Measurements from ENCODE around the gene ASIC3. TPM values are rescaled to one million over a fixed set of nuclear protein-coding genes. Genes with fewer than 3 reads are reported as not detected.
A peak's percentile ranks its signal among the peaks of the same experiment; 100 is the strongest.

Gene ASIC3
- total and polyA plus RNA-seq, 10 donors = 1.1 to 5.0 (median 2.8) TPM

DNA sequence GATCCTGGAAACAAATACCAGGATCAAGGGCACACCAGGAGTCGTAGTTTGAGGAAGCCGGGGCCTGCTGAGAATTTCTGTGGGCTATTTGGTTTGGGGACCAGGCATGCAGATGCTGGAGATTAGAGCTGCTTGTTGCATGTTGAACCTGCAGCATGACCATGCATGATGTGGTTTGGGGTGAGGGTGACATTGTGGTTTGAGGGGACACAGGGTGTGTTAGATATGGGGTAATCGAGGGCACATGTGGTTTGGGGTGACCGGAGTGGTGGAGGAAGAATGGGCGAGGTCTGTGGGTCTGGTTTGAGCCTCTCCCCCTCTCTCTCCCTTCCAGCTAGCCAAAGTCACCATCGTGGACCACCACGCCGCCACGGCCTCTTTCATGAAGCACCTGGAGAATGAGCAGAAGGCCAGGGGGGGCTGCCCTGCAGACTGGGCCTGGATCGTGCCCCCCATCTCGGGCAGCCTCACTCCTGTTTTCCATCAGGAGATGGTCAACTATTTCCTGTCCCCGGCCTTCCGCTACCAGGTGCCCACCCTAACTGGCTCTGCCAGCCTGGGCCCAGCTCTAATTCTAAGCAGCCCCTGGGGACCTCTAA, 47.3 kb upstream of the ASIC3 start:
- intact Hi-C loops (cut with DNase I; ENCODE audit: low total_unique reads) = no loop called here
- TF ChIP-seq, protein P1, sequence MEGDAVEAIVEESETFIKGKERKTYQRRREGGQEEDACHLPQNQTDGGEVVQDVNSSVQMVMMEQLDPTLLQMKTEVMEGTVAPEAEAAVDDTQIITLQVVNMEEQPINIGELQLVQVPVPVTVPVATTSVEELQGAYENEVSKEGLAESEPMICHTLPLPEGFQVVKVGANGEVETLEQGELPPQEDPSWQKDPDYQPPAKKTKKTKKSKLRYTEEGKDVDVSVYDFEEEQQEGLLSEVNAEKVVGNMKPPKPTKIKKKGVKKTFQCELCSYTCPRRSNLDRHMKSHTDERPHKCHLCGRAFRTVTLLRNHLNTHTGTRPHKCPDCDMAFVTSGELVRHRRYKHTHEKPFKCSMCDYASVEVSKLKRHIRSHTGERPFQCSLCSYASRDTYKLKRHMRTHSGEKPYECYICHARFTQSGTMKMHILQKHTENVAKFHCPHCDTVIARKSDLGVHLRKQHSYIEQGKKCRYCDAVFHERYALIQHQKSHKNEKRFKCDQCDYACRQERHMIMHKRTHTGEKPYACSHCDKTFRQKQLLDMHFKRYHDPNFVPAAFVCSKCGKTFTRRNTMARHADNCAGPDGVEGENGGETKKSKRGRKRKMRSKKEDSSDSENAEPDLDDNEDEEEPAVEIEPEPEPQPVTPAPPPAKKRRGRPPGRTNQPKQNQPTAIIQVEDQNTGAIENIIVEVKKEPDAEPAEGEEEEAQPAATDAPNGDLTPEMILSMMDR (IDR thresholded peaks at IDR 0.05 in 8 of 11, conservative IDR thresholded peaks at IDR 0.05 in 3 of 11) = no peak
- TF ChIP-seq POLR2A (IDR thresholded peaks at IDR 0.05) = no peak
- no peak for TF ChIP-seq POLR2AphosphoS5 (IDR thresholded peaks at IDR 0.05)
- Histone ChIP-seq H3K4me3 (no peak overlapping the region), H3K27me3 (replicated peaks in 1 of 7) (peaks cover 0 to 31% (median 0%) of the 10 kb centered on the region in 7 donors), H3K9me3 (no peaks in the 10 kb centered on the region), H3K4me1 (peaks cover 5 to 68% (median 42%) of the 10 kb centered on the region in 6 donors), H3K27ac (peak overlapping the region in 2 of 8 donors; percentile 6 to 15), H3K36me3 (peaks cover 0 to 80% (median 10%) of the 10 kb centered on the region in 6 donors)
- WGBS, 5 donors = 63 to 74% (median 73%) methylated on average over 12 to 13 of the region's 13 CpGs
- no peak for DNase-seq

DNA sequence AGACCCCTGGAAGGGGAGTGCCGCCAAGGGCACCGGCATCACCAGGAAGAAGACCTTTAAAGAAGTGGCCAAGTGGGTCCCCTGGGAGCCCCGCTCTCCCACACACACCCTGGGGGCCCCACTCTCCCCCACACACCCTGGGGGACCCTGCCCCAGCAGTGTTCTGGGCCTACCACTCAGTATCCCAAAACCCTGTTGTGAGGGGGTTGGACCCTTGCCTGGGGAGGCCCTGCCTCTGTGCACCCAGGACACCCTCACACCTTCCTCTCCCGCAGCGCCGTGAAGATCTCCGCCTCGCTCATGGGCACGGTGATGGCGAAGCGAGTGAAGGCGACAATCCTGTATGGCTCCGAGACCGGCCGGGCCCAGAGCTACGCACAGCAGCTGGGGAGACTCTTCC, 46.8 kb upstream of the ASIC3 start:
- 89 to 97% (median 94%) methylated on average over 16 of the region's 16 CpGs for WGBS, 5 donors
- Histone ChIP-seq H3K4me1 (peaks cover 11 to 70% (median 43%) of the 10 kb centered on the region in 6 donors), H3K9me3 (no peaks in the 10 kb centered on the region), H3K36me3 (peaks cover 0 to 77% (median 10%) of the 10 kb centered on the region in 6 donors), H3K27me3 (replicated peaks in 1 of 7) (peaks cover 0 to 26% (median 0%) of the 10 kb centered on the region in 7 donors), H3K4me3 (no peak overlapping the region), H3K27ac (peak overlapping the region in 2 of 8 donors; percentile 6 to 15)
- TF ChIP-seq POLR2AphosphoS5 (IDR thresholded peaks at IDR 0.05) = peak in 2 of 3 donors; percentile 32 to 58
- no peak for TF ChIP-seq POLR2A (IDR thresholded peaks at IDR 0.05)
- intact Hi-C loops (cut with DNase I; ENCODE audit: low total_unique reads) = no loop called here
- DNase-seq = no peak

DNA sequence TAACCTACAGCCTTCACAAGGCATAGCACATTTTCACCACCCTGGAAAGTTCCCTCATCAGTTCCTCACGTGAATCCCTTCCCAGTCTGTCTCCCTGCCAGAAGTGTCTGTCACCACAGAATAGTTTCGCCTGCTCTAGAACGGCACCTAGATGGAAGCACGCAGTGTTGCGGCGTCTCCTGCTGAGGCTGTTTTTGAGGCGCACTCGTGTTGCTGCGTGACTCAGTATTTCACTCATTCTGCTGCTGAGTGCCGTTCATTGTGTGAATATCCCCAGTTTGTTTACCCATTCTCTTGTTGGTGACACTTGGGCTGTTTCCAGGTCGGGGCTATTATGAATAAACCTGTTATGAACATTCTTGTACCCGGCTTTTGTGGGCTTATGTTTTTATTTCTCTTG, 44.8 kb upstream of the ASIC3 start:
- no peaks in the 10 kb centered on the region for H3K9me3 ChIP-seq
- TF ChIP-seq, protein P1 (IDR thresholded peaks at IDR 0.05 in 8 of 11, conservative IDR thresholded peaks at IDR 0.05 in 3 of 11) = no peak
- TF ChIP-seq POLR2AphosphoS5 (IDR thresholded peaks at IDR 0.05) (peak in 1 of 3 donors; percentile 22), POLR2A (IDR thresholded peaks at IDR 0.05) (no peak)
- H3K4me1 ChIP-seq = peaks cover 25 to 70% (median 46%) of the 10 kb centered on the region in 6 donors
- no peak overlapping the region for H3K4me3 ChIP-seq
- H3K27ac ChIP-seq = no peak overlapping the region
- H3K36me3 ChIP-seq = peaks cover 0 to 59% (median 9%) of the 10 kb centered on the region in 6 donors
- intact Hi-C loops (cut with DNase I; ENCODE audit: low total_unique reads) = no loop called here
- 79 to 92% (median 87%) methylated on average over 12 of the region's 12 CpGs for WGBS, 5 donors
- no peak for DNase-seq
- peaks cover 0 to 10% (median 0%) of the 10 kb centered on the region in 7 donors for H3K27me3 ChIP-seq (replicated peaks in 1 of 7)

DNA sequence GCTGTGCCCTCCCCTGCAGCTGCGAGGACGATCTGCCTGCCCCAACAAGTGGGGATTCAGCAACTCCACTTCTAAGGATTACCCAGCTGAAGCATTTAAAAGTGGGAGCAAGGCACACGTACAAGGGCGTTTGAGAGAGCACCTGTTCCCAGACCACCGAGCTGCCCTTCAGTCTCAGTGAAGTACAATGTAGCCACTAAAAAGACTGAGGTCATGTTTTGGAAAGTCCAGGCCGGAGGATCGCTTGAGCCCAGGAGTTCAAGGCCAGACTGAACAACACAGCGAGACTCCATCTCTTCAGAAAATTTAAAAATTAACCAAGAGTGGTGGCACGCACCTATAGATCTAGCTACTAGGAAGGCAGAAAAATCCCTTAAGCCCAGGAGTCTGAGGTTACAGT, 42.8 kb upstream of the ASIC3 start:
- no peak for DNase-seq
- Histone ChIP-seq H3K4me3 (no peak overlapping the region), H3K36me3 (peaks cover 0 to 64% (median 9%) of the 10 kb centered on the region in 6 donors), H3K9me3 (no peaks in the 10 kb centered on the region), H3K27ac (peak overlapping the region in 3 of 8 donors; percentile 0 to 77 (median 32)), H3K4me1 (peaks cover 41 to 83% (median 60%) of the 10 kb centered on the region in 6 donors), H3K27me3 (replicated peaks in 1 of 7) (peaks cover 0 to 17% (median 0%) of the 10 kb centered on the region in 7 donors)
- intact Hi-C loops (cut with DNase I; ENCODE audit: low total_unique reads) = no loop called here
- WGBS, 5 donors = 61 to 83% (median 72%) methylated on average over 9 of the region's 9 CpGs
- TF ChIP-seq, protein P1 (IDR thresholded peaks at IDR 0.05 in 8 of 11, conservative IDR thresholded peaks at IDR 0.05 in 3 of 11) = no peak
- TF ChIP-seq POLR2A (IDR thresholded peaks at IDR 0.05) = no peak
- no peak for TF ChIP-seq POLR2AphosphoS5 (IDR thresholded peaks at IDR 0.05)
